Measurements from ENCODE around the gene GPC6.

Gene GPC6

GRCh38 chr13:93420206-93420605 lies 193.6 kb downstream of the GPC6 start:
- TF ChIP-seq, protein P1, sequence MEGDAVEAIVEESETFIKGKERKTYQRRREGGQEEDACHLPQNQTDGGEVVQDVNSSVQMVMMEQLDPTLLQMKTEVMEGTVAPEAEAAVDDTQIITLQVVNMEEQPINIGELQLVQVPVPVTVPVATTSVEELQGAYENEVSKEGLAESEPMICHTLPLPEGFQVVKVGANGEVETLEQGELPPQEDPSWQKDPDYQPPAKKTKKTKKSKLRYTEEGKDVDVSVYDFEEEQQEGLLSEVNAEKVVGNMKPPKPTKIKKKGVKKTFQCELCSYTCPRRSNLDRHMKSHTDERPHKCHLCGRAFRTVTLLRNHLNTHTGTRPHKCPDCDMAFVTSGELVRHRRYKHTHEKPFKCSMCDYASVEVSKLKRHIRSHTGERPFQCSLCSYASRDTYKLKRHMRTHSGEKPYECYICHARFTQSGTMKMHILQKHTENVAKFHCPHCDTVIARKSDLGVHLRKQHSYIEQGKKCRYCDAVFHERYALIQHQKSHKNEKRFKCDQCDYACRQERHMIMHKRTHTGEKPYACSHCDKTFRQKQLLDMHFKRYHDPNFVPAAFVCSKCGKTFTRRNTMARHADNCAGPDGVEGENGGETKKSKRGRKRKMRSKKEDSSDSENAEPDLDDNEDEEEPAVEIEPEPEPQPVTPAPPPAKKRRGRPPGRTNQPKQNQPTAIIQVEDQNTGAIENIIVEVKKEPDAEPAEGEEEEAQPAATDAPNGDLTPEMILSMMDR (IDR thresholded peaks at IDR 0.05) = no peak
- DNase-seq = no peak
- Mint-ChIP-seq H3K36me3 (ENCODE audit: low read depth) (peaks cover 8% of the 10 kb centered on the region), H3K27me3 (ENCODE audit: low read depth, poor library complexity) (no peaks in the 10 kb centered on the region), H3K4me1 (peaks cover 18% of the 10 kb centered on the region), H3K4me3 (no peak overlapping the region), H3K27ac (peak overlapping the region; percentile 27), H3K9me3 (no peaks in the 10 kb centered on the region)

GRCh38 chr13:93420887-93421286 lies 194.3 kb downstream of the GPC6 start:
- Mint-ChIP-seq H3K9me3 (no peaks in the 10 kb centered on the region), H3K36me3 (ENCODE audit: low read depth) (peaks cover 11% of the 10 kb centered on the region), H3K4me3 (no peak overlapping the region), H3K27ac (peak overlapping the region; percentile 21), H3K4me1 (peaks cover 25% of the 10 kb centered on the region), H3K27me3 (ENCODE audit: low read depth, poor library complexity) (no peaks in the 10 kb centered on the region)
- DNase-seq = peak; percentile 21
- TF ChIP-seq, protein P1 (IDR thresholded peaks at IDR 0.05) = no peak

DNA sequence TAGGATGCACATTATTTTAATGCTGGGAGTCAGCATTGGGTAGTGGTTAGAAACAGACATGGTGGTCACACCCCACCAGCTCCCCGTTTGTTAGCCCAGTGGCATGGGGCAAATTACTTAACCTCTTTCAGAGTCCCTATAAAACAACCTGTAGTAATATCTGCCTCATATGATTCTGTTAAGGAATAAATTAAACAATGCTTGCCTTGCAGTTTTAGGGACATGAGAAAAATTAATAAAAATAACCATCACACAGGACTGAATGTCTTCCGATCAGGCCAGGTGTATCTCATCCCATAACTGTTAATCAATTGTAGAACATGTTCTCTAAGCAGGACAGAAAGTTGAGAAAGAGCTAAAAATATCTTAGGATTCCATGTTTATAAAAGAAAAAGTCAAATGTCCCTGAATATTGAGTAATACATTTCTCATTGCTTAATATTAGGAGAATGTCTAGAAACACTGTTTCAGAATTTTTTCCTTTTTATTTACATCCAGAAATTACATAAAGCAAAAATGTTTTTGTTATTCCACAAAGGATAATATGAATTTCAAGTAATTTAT lies 196.5 kb downstream of the GPC6 start:
- peaks cover 18% of the 10 kb centered on the region for H3K36me3 Mint-ChIP-seq (ENCODE audit: low read depth)
- TF ChIP-seq, protein P1 (IDR thresholded peaks at IDR 0.05) = no peak

GRCh38 chr13:93425411-93425810 lies 198.8 kb downstream of the GPC6 start:
- peaks cover 22% of the 10 kb centered on the region for H3K4me1 Mint-ChIP-seq
- TF ChIP-seq, protein P1 (IDR thresholded peaks at IDR 0.05) = no peak
- DNase-seq = no peak
- peaks cover 5% of the 10 kb centered on the region for H3K9me3 Mint-ChIP-seq
- peaks cover 3% of the 10 kb centered on the region for H3K27me3 Mint-ChIP-seq (ENCODE audit: low read depth, poor library complexity)
- no peak overlapping the region for H3K4me3 Mint-ChIP-seq
- peaks cover 18% of the 10 kb centered on the region for H3K36me3 Mint-ChIP-seq (ENCODE audit: low read depth)
- peak overlapping the region; percentile 79 for H3K27ac Mint-ChIP-seq

More for the DNA sequence above, 196.5 kb downstream of the GPC6 start:
- DNase-seq = no peak
- Mint-ChIP-seq H3K27ac (no peak overlapping the region), H3K4me1 (peaks cover 26% of the 10 kb centered on the region), H3K4me3 (no peak overlapping the region), H3K9me3 (peaks cover 5% of the 10 kb centered on the region), H3K27me3 (ENCODE audit: low read depth, poor library complexity) (no peaks in the 10 kb centered on the region)

DNA sequence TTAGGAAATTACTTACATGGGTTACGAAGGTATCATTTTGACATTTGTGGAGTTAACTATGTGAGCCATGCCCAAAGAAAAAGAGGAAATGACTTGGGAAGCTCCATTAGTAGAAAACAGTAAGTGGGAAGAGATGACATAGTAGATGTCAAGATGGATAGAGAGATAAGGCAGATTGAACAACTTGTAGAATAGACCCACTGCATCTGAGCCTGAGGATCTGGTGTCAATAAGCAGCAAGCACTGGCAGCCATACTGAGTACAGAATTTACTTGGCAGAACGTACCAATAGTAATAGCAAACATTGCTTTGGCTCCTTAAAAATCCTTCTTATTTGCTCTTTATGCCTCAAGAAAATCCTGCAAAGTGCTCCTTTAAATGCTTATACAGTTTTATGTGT lies 203.8 kb downstream of the GPC6 start:
- peaks cover 5% of the 10 kb centered on the region for H3K9me3 Mint-ChIP-seq
- peaks cover 11% of the 10 kb centered on the region for H3K36me3 Mint-ChIP-seq (ENCODE audit: low read depth)
- H3K27ac Mint-ChIP-seq = no peak overlapping the region
- no peak for DNase-seq
- peaks cover 10% of the 10 kb centered on the region for H3K4me1 Mint-ChIP-seq
- TF ChIP-seq, protein P1 (IDR thresholded peaks at IDR 0.05) = no peak
- no peak overlapping the region for H3K4me3 Mint-ChIP-seq
- H3K27me3 Mint-ChIP-seq (ENCODE audit: low read depth, poor library complexity) = peaks cover 3% of the 10 kb centered on the region

- Mint-ChIP-seq H3K27ac (no peak overlapping the region), H3K4me1 (peaks cover 4% of the 10 kb centered on the region), H3K27me3 (ENCODE audit: low read depth, poor library complexity) (no peaks in the 10 kb centered on the region), H3K4me3 (no peak overlapping the region), H3K36me3 (ENCODE audit: low read depth) (peaks cover 17% of the 10 kb centered on the region), H3K9me3 (peaks cover 17% of the 10 kb centered on the region)
- no peak for DNase-seq
- TF ChIP-seq, protein P1 (IDR thresholded peaks at IDR 0.05) = no peak
Measured at GRCh38 chr13:93435651-93436050, 209.0 kb downstream of the GPC6 start.

Measured in nephron progenitor cell (in vitro differentiated cells).